ENCODE results near the gene TRIM52. TPM values are rescaled to one million over a fixed set of nuclear protein-coding genes. Genes with fewer than 3 reads are reported as not detected.

The TRIM52 gene
- total and polyA plus RNA-seq, 9 donors: 13.0 to 18.8 (median 15.3) TPM

DNA sequence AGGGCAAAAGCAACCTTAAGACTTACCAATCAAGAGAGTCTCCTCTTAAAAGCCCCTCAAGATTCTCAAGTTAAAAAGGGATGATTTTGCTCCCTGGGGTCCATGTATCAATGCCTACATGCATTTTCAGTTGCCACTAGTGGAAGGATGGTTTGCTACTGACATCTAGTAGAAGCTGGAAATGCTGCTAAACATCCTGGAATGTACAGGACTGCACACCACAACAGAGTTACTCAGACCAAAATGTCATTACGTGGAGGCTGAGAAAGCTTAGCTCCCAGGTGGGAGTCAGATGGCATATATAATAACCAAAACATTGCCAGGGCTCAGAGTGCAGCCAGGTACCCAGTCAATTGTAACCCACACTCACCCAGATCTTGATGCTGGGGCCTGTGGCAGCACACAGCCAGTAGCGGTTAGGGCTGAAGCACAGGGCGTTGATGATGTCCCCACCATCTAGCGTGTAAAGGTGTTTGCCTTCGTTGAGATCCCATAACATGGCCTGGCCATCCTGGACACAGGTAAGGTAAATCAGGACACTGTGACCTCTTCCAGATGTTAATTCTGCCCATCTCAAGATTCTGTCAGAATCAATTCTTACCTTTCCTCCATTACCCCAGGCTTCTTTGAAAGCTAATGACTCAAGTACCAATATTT, 23.1 kb downstream of the TRIM52 start:
- Histone ChIP-seq H3K9me3 (no peaks in the 10 kb centered on the region), H3K27ac (no peak overlapping the region), H3K4me1 (ENCODE audit: insufficient read depth) (peaks cover 4% of the 10 kb centered on the region), H3K36me3 (no peaks in the 10 kb centered on the region), H3K4me3 (no peak overlapping the region), H3K27me3 (no peaks in the 10 kb centered on the region)
- intact Hi-C loops (cut with DNase I): no loop called here
- 86 to 88% (median 87%) methylated on average over 5 of the region's 5 CpGs for WGBS, 3 donors
- TF ChIP-seq EP300 (IDR thresholded peaks at IDR 0.05) (no peak), POLR2A (IDR thresholded peaks at IDR 0.05) (no peak)
- no peak for DNase-seq

DNA sequence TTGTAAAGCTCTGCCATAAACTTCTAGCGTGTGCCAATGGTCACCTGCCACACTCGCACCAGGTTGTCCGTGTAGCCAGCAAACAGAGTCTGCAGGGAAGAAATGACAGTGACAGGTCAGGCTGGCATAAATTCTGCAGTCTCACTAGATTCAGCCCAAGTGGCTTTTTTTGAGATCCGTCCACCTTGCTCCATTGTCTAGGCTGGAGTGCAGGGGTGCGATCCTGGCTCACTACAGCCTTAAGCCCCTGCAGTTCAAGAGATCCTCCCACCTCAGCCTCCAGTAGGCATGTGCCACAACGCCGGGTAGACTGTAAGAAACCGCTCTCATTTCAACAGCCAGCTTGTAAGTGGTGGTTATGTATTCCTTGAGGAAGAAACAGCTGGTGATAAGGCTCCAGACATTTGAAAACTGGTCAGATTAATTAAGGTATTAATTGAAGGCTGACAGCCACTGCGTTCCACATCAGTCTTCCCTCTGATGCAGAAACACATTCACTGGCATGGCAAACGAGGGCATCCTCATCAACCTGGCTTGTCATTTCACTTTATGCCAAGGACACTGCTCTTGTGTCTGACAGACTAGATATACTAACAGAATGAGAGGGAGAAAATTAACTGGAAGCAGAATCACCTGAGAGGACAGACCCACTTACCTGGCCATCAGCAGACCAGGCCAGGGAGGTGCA, 23.8 kb downstream of the TRIM52 start:
- 74 to 80% (median 75%) methylated on average over 10 of the region's 10 CpGs for WGBS, 3 donors
- no peaks in the 10 kb centered on the region for H3K36me3 ChIP-seq
- no peaks in the 10 kb centered on the region for H3K27me3 ChIP-seq
- DNase-seq: no peak
- no peak overlapping the region for H3K27ac ChIP-seq
- TF ChIP-seq EP300 (IDR thresholded peaks at IDR 0.05) (no peak), POLR2A (IDR thresholded peaks at IDR 0.05) (no peak)
- TF ChIP-seq, protein P1, sequence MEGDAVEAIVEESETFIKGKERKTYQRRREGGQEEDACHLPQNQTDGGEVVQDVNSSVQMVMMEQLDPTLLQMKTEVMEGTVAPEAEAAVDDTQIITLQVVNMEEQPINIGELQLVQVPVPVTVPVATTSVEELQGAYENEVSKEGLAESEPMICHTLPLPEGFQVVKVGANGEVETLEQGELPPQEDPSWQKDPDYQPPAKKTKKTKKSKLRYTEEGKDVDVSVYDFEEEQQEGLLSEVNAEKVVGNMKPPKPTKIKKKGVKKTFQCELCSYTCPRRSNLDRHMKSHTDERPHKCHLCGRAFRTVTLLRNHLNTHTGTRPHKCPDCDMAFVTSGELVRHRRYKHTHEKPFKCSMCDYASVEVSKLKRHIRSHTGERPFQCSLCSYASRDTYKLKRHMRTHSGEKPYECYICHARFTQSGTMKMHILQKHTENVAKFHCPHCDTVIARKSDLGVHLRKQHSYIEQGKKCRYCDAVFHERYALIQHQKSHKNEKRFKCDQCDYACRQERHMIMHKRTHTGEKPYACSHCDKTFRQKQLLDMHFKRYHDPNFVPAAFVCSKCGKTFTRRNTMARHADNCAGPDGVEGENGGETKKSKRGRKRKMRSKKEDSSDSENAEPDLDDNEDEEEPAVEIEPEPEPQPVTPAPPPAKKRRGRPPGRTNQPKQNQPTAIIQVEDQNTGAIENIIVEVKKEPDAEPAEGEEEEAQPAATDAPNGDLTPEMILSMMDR (IDR thresholded peaks at IDR 0.05): no peak
- no peak overlapping the region for H3K4me3 ChIP-seq
- H3K9me3 ChIP-seq: no peaks in the 10 kb centered on the region
- intact Hi-C loops (cut with DNase I): no loop called here
- peaks cover 2% of the 10 kb centered on the region for H3K4me1 ChIP-seq (ENCODE audit: insufficient read depth)

DNA sequence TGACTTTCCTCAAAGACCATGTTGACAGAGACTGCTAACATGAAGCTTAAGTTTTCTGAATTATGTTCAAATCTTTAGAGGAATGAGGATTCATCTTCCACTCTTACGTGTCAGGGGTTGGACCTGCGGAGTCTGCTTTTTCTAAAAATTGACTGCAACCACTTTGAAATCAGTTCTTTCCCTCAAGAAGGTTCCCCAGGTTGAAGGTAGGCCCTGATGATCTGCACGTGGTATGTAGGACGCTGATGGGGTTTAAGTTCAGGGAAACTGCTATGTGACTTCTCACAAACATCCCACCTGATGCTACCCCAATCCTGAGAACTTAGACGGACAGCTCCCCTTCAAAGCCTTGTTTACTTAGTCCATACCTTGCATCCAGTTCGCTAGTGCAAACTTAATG, 24.5 kb downstream of the TRIM52 start:
- H3K27ac ChIP-seq: no peak overlapping the region
- H3K36me3 ChIP-seq: no peaks in the 10 kb centered on the region
- no peak overlapping the region for H3K4me3 ChIP-seq
- intact Hi-C loops (cut with DNase I): no loop called here
- H3K9me3 ChIP-seq: no peaks in the 10 kb centered on the region
- DNase-seq: no peak
- TF ChIP-seq POLR2A (IDR thresholded peaks at IDR 0.05): no peak
- TF ChIP-seq, protein P1 (IDR thresholded peaks at IDR 0.05): no peak
- no peak for TF ChIP-seq EP300 (IDR thresholded peaks at IDR 0.05)
- 72 to 77% (median 77%) methylated on average over 6 of the region's 6 CpGs for WGBS, 3 donors
- H3K4me1 ChIP-seq (ENCODE audit: insufficient read depth): no peaks in the 10 kb centered on the region
- H3K27me3 ChIP-seq: no peaks in the 10 kb centered on the region

DNA sequence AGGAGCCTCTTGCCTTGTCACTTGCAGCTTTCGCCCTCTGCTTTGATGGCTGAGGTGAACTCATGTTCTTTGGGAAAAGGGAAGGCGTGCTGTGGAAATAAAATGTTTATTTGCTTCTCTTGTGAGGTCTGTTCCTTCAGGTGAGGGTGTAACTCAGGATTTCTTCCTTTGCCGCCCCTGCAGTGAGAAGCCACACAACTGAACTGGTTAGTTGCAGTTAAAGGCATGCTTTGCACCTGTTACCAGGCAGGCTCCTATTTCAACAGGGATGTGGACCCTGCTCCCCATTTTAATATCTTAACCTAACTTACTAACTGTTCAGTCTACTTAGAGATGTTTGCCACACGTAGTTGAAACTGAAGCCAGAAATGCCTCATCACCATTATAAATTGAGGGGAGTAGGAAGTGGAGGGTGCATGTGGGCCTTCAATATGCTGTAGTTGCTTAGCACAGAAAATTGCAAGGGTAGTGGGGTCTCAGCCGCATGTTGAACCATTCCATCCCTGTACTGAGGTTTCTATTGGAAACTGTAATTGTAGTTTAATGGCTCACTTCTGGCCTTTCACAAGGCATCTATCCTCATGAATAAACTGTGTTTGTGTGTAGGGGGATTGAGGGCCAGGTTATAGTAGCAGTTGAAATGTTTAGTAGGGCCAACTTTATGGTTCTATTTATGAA, 25.1 kb downstream of the TRIM52 start:
- no peaks in the 10 kb centered on the region for H3K4me1 ChIP-seq (ENCODE audit: insufficient read depth)
- 70 to 78% (median 72%) methylated on average over 5 of the region's 5 CpGs for WGBS, 3 donors
- intact Hi-C loops (cut with DNase I): no loop called here
- no peak overlapping the region for H3K27ac ChIP-seq
- no peaks in the 10 kb centered on the region for H3K9me3 ChIP-seq
- TF ChIP-seq EP300 (IDR thresholded peaks at IDR 0.05) (no peak), POLR2A (IDR thresholded peaks at IDR 0.05) (no peak)
- TF ChIP-seq, protein P1 (IDR thresholded peaks at IDR 0.05): no peak
- no peak for DNase-seq
- H3K27me3 ChIP-seq: no peaks in the 10 kb centered on the region
- no peak overlapping the region for H3K4me3 ChIP-seq
- no peaks in the 10 kb centered on the region for H3K36me3 ChIP-seq

Data from ovary (tissue), 9 donors.